ENCODE measurements around the gene SURF2. TPM values are rescaled to one million over a fixed set of nuclear protein-coding genes. Genes with fewer than 3 reads are reported as not detected.

The SURF2 gene
- total RNA-seq, 2 donors from 2014 or later = 20.0 to 27.0 TPM

GRCh38 chr9:133331221-133331620, 25.1 kb upstream of the SURF2 start:
- no peaks in the 10 kb centered on the region for H3K9me3 ChIP-seq
- H3K36me3 ChIP-seq (replicated peaks in 1 of 2; ENCODE audit: insufficient read depth in 1 of 2, low read depth in 2 of 2) = peaks cover 24 to 27% of the 10 kb centered on the region in 2 donors
- TF ChIP-seq POLR2A (IDR thresholded peaks at IDR 0.05) = no peak
- no peak for TF ChIP-seq CTCF (IDR thresholded peaks at IDR 0.05)
- H3K27ac ChIP-seq = no peak overlapping the region
- peak in 1 of 4 donors; percentile 9 for DNase-seq
- peaks cover 20% of the 10 kb centered on the region for H3K4me1 ChIP-seq
- intact Hi-C loops (cut with DNase I) = loop anchor here (10.0 kb wide), 2 partner anchors 154 to 296 kb away; partner anchors contain the start of gene GTF3C5
- no peak for ATAC-seq
- no peak overlapping the region for H3K4me3 ChIP-seq
- no peaks in the 10 kb centered on the region for H3K27me3 ChIP-seq
- WGBS, 2 donors = 82 to 88% methylated on average over 19 of the region's 19 CpGs

- ATAC-seq = no peak
- TF ChIP-seq POLR2A (IDR thresholded peaks at IDR 0.05) (no peak), CTCF (IDR thresholded peaks at IDR 0.05) (no peak)
- Histone ChIP-seq H3K9me3 (no peaks in the 10 kb centered on the region), H3K27ac (no peak overlapping the region), H3K36me3 (replicated peaks in 1 of 2; ENCODE audit: insufficient read depth in 1 of 2, low read depth in 2 of 2) (peaks cover 24 to 27% of the 10 kb centered on the region in 2 donors), H3K4me3 (no peak overlapping the region), H3K27me3 (no peaks in the 10 kb centered on the region), H3K4me1 (peaks cover 26% of the 10 kb centered on the region)
- WGBS, 2 donors = 91 to 95% methylated on average over 38 to 47 of the region's 57 CpGs
- peak in 1 of 4 donors; percentile 9 for DNase-seq
- intact Hi-C loops (cut with DNase I) = loop anchor here (10.0 kb wide), 2 partner anchors 153 to 297 kb away; partner anchors contain the start of gene GTF3C5
Measured at GRCh38 chr9:133331641-133332380, 24.5 kb upstream of the SURF2 start.

- H3K27me3 ChIP-seq = no peaks in the 10 kb centered on the region
- peaks cover 24 to 27% of the 10 kb centered on the region in 2 donors for H3K36me3 ChIP-seq (replicated peaks in 1 of 2; ENCODE audit: insufficient read depth in 1 of 2, low read depth in 2 of 2)
- H3K27ac ChIP-seq = no peak overlapping the region
- no peaks in the 10 kb centered on the region for H3K9me3 ChIP-seq
- TF ChIP-seq POLR2A (IDR thresholded peaks at IDR 0.05) = no peak
- no peak for TF ChIP-seq CTCF (IDR thresholded peaks at IDR 0.05)
- intact Hi-C loops (cut with DNase I) = loop anchor here (10.0 kb wide), 2 partner anchors 152 to 298 kb away; partner anchors contain the start of gene GTF3C5
- peak in 1 of 4 donors; percentile 6 for DNase-seq
- H3K4me3 ChIP-seq = no peak overlapping the region
- H3K4me1 ChIP-seq = peaks cover 28% of the 10 kb centered on the region
- no peak for ATAC-seq
- WGBS, 2 donors = 88 to 90% methylated on average over 18 of the region's 20 CpGs
Measured at GRCh38 chr9:133332381-133332730, 24.0 kb upstream of the SURF2 start.

GRCh38 chr9:133333011-133333410, 23.3 kb upstream of the SURF2 start:
- peaks cover 24 to 27% of the 10 kb centered on the region in 2 donors for H3K36me3 ChIP-seq (replicated peaks in 1 of 2; ENCODE audit: insufficient read depth in 1 of 2, low read depth in 2 of 2)
- intact Hi-C loops (cut with DNase I) = loop anchor here (10.0 kb wide), 2 partner anchors 152 to 298 kb away; partner anchors contain the start of gene GTF3C5
- H3K27ac ChIP-seq = no peak overlapping the region
- peaks cover 28% of the 10 kb centered on the region for H3K4me1 ChIP-seq
- ATAC-seq (no peak), DNase-seq (no peak)
- no peaks in the 10 kb centered on the region for H3K27me3 ChIP-seq
- WGBS, 2 donors = 88 to 93% methylated on average over 11 of the region's 11 CpGs
- TF ChIP-seq POLR2A (IDR thresholded peaks at IDR 0.05) (no peak), CTCF (IDR thresholded peaks at IDR 0.05) (no peak)
- H3K9me3 ChIP-seq = no peaks in the 10 kb centered on the region
- no peak overlapping the region for H3K4me3 ChIP-seq
